Esophagus squamous epithelium (tissue), 4 donors: ENCODE measurements around the gene CABLES1.

Source experiments
- CTCF ChIP-seq, 6 experiments: fragments of 450-650 bp in 4 of 6; fragments of 200-600 bp in 2 of 6; sonication (generic) in 2 of 6; IDR thresholded peaks; one replicate each; pipeline ENCODE4 v1.5.1; 2016 to 2019; ENCODE audit warnings: antibody characterized with exemption in 6 of 6, mild to moderate bottlenecking in 4 of 6, moderate library complexity in 4 of 6
- POLR2A ChIP-seq, 4 donors: fragments of 450-650 bp; IDR thresholded peaks; one replicate each; pipeline ENCODE4 v1.6.1; 2017; ENCODE audit warnings: antibody characterized with exemption in 4 of 4, mild to moderate bottlenecking in 4 of 4, moderate library complexity in 3 of 4

GRCh38 chr18:23247896-23248295 lies 112.6 kb downstream of the CABLES1 start:
- TF ChIP-seq CTCF (IDR thresholded peaks at IDR 0.05) (no peak), POLR2A (IDR thresholded peaks at IDR 0.05) (no peak)
